A549 (cell line): Measurements from ENCODE around the gene CD36. TPM values are rescaled to one million over a fixed set of nuclear protein-coding genes. Genes with fewer than 3 reads are reported as not detected.

Experiments
- ATAC-seq, 2 experiments: fragments of 200-7000 bp in 1 of 2; fragments of >200 bp in 1 of 2; cut with Nextera tagmentation in 1 of 2; cut with Tn5 transposase in 1 of 2; 3 replicates each; pipeline versions ENCODE4 v1.8.0 to v1.9.1; 2018 to 2020; ENCODE audit warnings: mild to moderate bottlenecking in 1 of 2, moderate library complexity in 1 of 2
- CTCF ChIA-PET: fragments of 300-600 bp; sonication (Branson Sonifier 250); formaldehyde crosslinking; extraction: SDS; loops from one replicate; lab custom pipeline; 2021; ENCODE audit warnings: antibody characterized with exemption, inconsistent platforms; lab: Yijun Ruan, JAX
- POLR2A ChIA-PET: fragments of 350-600 bp; formaldehyde crosslinking; extraction: SDS; loops from one replicate; lab custom pipeline; 2021; ENCODE audit warnings: antibody characterized with exemption, inconsistent platforms; lab: Yijun Ruan, JAX
- DNase-seq, 2 experiments: peaks; one replicate each; pipeline versions ENCODE4 v3.0.0 to v3.0.0-alpha.2; 2011 to 2016; ENCODE audit warnings: low read depth in 1 of 2, low spot score in 1 of 2
- FAIRE-seq: peaks from 2 replicates; lab custom pipeline; 2011; peaks lifted over from hg19 to GRCh38; lab: Jason Lieb, UNC
- H3K27ac ChIP-seq, 2 experiments: fragments of >200 bp; sonication (Bioruptor Twin); formaldehyde crosslinking; 3 replicates each; pipeline ENCODE4 v1.5.1; 2016 to 2017
- H3K4me1 ChIP-seq: fragments of >200 bp; sonication (Bioruptor Twin); formaldehyde crosslinking; 3 replicates; pipeline ENCODE4 v1.6.1; 2016
- H3K4me2 ChIP-seq: fragments of >200 bp; sonication (Bioruptor Twin); formaldehyde crosslinking; 3 replicates; pipeline ENCODE4 v1.6.1; 2016
- H3K4me3 ChIP-seq: fragments of >200 bp; sonication (Bioruptor Twin); formaldehyde crosslinking; 3 replicates; pipeline ENCODE4 v1.5.1; 2016
- H3K9me3 ChIP-seq: fragments of >200 bp; sonication (Bioruptor Twin); formaldehyde crosslinking; 3 replicates; pipeline ENCODE4 v1.6.1; 2016
- CBX2 ChIP-seq: fragments of 200-600 bp; sonication (generic); IDR thresholded peaks from 2 replicates; pipeline ENCODE4 v1.6.1; 2016; ENCODE audit warnings: low read depth, mild to moderate bottlenecking, borderline replicate concordance
- EHMT2 ChIP-seq: fragments of 200-600 bp; sonication (generic); IDR thresholded peaks from 2 replicates; pipeline ENCODE4 v1.6.1; 2016; ENCODE audit warnings: antibody characterized with exemption, low read depth, mild to moderate bottlenecking, moderate library complexity
- EP300 ChIP-seq, 2 experiments: fragments of >200 bp; sonication (Bioruptor Twin); formaldehyde crosslinking; IDR thresholded peaks; 2 replicates in 1 of 2; 3 replicates in 1 of 2; pipeline ENCODE4 v1.6.1; 2016 to 2017
- FOSL2 ChIP-seq, 2 experiments: fragments of 450-650 bp in 1 of 2; fragments of >200 bp in 1 of 2; sonication (Bioruptor Twin) in 1 of 2; formaldehyde crosslinking; IDR thresholded peaks; 2 replicates each; pipeline versions ENCODE4 v1.5.0 to v1.6.1; 2016 to 2020; ENCODE audit warnings: mild to moderate bottlenecking in 1 of 2, moderate library complexity in 1 of 2
- HDAC2 ChIP-seq: fragments of 200-600 bp; sonication (generic); IDR thresholded peaks from 2 replicates; pipeline ENCODE4 v1.6.1; 2016
- HOXA7 ChIP-seq: fragments of 250-450 bp; sonication (Bioruptor Pico); IDR thresholded peaks from 2 replicates; pipeline ENCODE4 v1.5.0; 2020; ENCODE audit warnings: mild to moderate bottlenecking, moderate library complexity
- JUN ChIP-seq, 2 experiments: fragments of >200 bp; sonication (Bioruptor Twin); formaldehyde crosslinking; IDR thresholded peaks; 2 replicates in 1 of 2; 3 replicates in 1 of 2; pipeline ENCODE4 v1.6.1; 2016 to 2017
- JUNB ChIP-seq: fragments of >200 bp; sonication (Bioruptor Twin); formaldehyde crosslinking; IDR thresholded peaks from 2 replicates; pipeline ENCODE4 v1.6.1; 2016
- KDM1A ChIP-seq: fragments of 200-600 bp; sonication (generic); IDR thresholded peaks from 2 replicates; pipeline ENCODE4 v1.6.1; 2016; ENCODE audit warnings: low read depth, mild to moderate bottlenecking
- KDM5A ChIP-seq: fragments of 200-600 bp; sonication (generic); IDR thresholded peaks from 2 replicates; pipeline ENCODE4 v1.6.1; 2016; ENCODE audit warnings: antibody characterized with exemption, mild to moderate bottlenecking
- MAFK ChIP-seq: fragments of 450-650 bp; IDR thresholded peaks from 2 replicates; pipeline ENCODE4 v1.6.1; 2014; ENCODE audit not compliant: partially characterized antibody
- NFE2L2 ChIP-seq: fragments of 150-350 bp; conservative IDR thresholded peaks from 2 replicates; pipeline ENCODE4 v1.6.1; 2014; ENCODE audit warnings: low read length
- NPAS2 ChIP-seq: fragments of 250-450 bp; sonication (Bioruptor Pico); IDR thresholded peaks from 2 replicates; pipeline ENCODE4 v1.8.0; 2022; ENCODE audit warnings: mild to moderate bottlenecking, moderate library complexity, borderline replicate concordance
- NR3C1 ChIP-seq: fragments of >200 bp; sonication (Bioruptor Twin); formaldehyde crosslinking; IDR thresholded peaks from 3 replicates; pipeline ENCODE4 v1.6.1; 2017
- POLR2A ChIP-seq: IDR thresholded peaks from 2 replicates; pipeline ENCODE4 v1.6.1; 2012; ENCODE audit warnings: mild to moderate bottlenecking, low read length
- RAD21 ChIP-seq, 2 experiments: fragments of >200 bp in 1 of 2; sonication (Bioruptor Twin) in 1 of 2; formaldehyde crosslinking in 1 of 2; IDR thresholded peaks in 1 of 2; conservative IDR thresholded peaks in 1 of 2; 2 replicates in 1 of 2; 3 replicates in 1 of 2; pipeline ENCODE4 v1.6.1; 2012 to 2018; ENCODE audit warnings: inconsistent platforms in 1 of 2
- REST ChIP-seq: fragments of 200-600 bp; sonication (generic); IDR thresholded peaks from 2 replicates; pipeline ENCODE4 v1.6.1; 2016; ENCODE audit warnings: antibody characterized with exemption, mild to moderate bottlenecking, moderate library complexity
- RFX5 ChIP-seq: fragments of 450-650 bp; IDR thresholded peaks from 2 replicates; pipeline ENCODE4 v1.7.1; 2014; ENCODE audit warnings: antibody characterized with exemption, mild to moderate bottlenecking, moderate library complexity
- RNF2 ChIP-seq: fragments of 200-600 bp; sonication (generic); IDR thresholded peaks from 2 replicates; pipeline ENCODE4 v1.6.1; 2016; ENCODE audit warnings: low read depth, mild to moderate bottlenecking, antibody characterized with exemption, moderate library complexity, borderline replicate concordance
- SMC3 ChIP-seq: fragments of >200 bp; sonication (Bioruptor Twin); formaldehyde crosslinking; IDR thresholded peaks from 3 replicates; pipeline ENCODE4 v1.6.1; 2018; ENCODE audit warnings: inconsistent platforms
- SREBF2 ChIP-seq: fragments of 450-650 bp; IDR thresholded peaks from 2 replicates; pipeline ENCODE4 v1.6.1; 2014; ENCODE audit warnings: mild to moderate bottlenecking, moderate library complexity
- TFCP2L1 ChIP-seq: fragments of 250-450 bp; sonication (Bioruptor Pico); IDR thresholded peaks from 2 replicates; pipeline ENCODE4 v1.5.0; 2021; ENCODE audit warnings: mild to moderate bottlenecking
- TP53 ChIP-seq: fragments of 250-450 bp; sonication (Bioruptor Pico); IDR thresholded peaks from 2 replicates; pipeline ENCODE4 v1.5.0; 2021; ENCODE audit warnings: mild to moderate bottlenecking, moderate library complexity
- ZFP36 ChIP-seq: fragments of 450-650 bp; IDR thresholded peaks from 2 replicates; pipeline ENCODE4 v1.6.1; 2014; ENCODE audit warnings: borderline replicate concordance; ENCODE audit not compliant: partially characterized antibody
- WGBS: methylation state at CpG from one replicate; pipeline ENCODE4 v1.1.6; 2017; ENCODE audit errors: missing lambda C conversion rate; 5-methylcytosine and 5-hydroxymethylcytosine counted together
- polyA plus RNA-seq, 4 experiments: library from polyadenylated mRNA; depleted of rRNA in 3 of 4; stranded (reverse); fragments of >200 nt; fragmentation: RNase III in 1 of 4; extraction: RNeasy Plus Mini Kit Qiagen cat#74134 plus additional on column Dnase treatment in 1 of 4; gene quantifications; 2 replicates in 3 of 4; 3 replicates in 1 of 4; pipeline ENCODE4 v1.2.3, GENCODE V29; 2011 to 2017

CD36 gene
- polyA plus RNA-seq, 2 of the 4 experiments (the other 2 are of a cell fraction) = 0.12 to 0.37 TPM

GRCh38 chr7:80653244-80653643 is 14.8 kb downstream of the CD36 start:
- ChIA-PET CTCF (interaction anchor here (1.7 kb wide), 1 partner anchor 9 kb away, joined by 6 read pairs; no protein-coding TSS in a partner anchor), POLR2A (no interaction called here)
- Histone ChIP-seq H3K27ac (no peak overlapping the region), H3K4me2 (no peak overlapping the region), H3K4me1 (no peaks in the 10 kb centered on the region), H3K4me3 (no peak overlapping the region), H3K9me3 (no peaks in the 10 kb centered on the region)
- 95% methylated on average over 1 of the region's 1 CpG for WGBS
- TF ChIP-seq HDAC2 (no peak), KDM5A (no peak), EP300 (IDR thresholded peaks at IDR 0.05) (no peak), HOXA7 (CRISPR knock-in tag) (no peak), ZFP36 (no peak), NR3C1 (no peak), RNF2 (no peak), TFCP2L1 (CRISPR knock-in tag) (no peak), FOSL2 (IDR thresholded peaks at IDR 0.05) (no peak), FOSL2 (CRISPR knock-in tag; IDR thresholded peaks at IDR 0.05) (no peak), REST (no peak), NPAS2 (CRISPR knock-in tag) (no peak), RFX5 (no peak), POLR2A (no peak), JUNB (no peak), JUN (IDR thresholded peaks at IDR 0.05) (no peak), SREBF2 (no peak), EHMT2 (no peak)
- DNase-seq = no peak
- FAIRE-seq = no peak
- no peak for ATAC-seq

GRCh38 chr7:80654887-80655340 is 16.5 kb downstream of the CD36 start:
- Histone ChIP-seq H3K4me3 (no peak overlapping the region), H3K4me1 (peaks cover 5% of the 10 kb centered on the region; the same call in 2 of the 3 replicates), H3K4me2 (no peak overlapping the region), H3K27ac (no peak overlapping the region), H3K9me3 (no peaks in the 10 kb centered on the region)
- POLR2A ChIA-PET = no interaction called here
- CTCF ChIA-PET = interaction anchor here (1.1 to 1.9 kb wide), 2 partner anchors 20 to 227 kb away, joined by 3 to 13 read pairs; no protein-coding TSS in a partner anchor
- FAIRE-seq (no peak), DNase-seq (no peak), ATAC-seq (no peak)
- TF ChIP-seq KDM1A (no peak), MAFK (no peak), CBX2 (no peak), TP53 (CRISPR knock-in tag) (no peak), NFE2L2 (no peak), HOXA7 (CRISPR knock-in tag) (no peak), SMC3 (no peak), RAD21 (conservative IDR thresholded peaks at IDR 0.05 in 1 of 2, IDR thresholded peaks at IDR 0.05 in 1 of 2) (no peak)
- 97% methylated on average over 2 of the region's 2 CpGs for WGBS
